RPMI8226 (cell line): ENCODE data around the gene ELFN2.
A peak's percentile ranks its signal among the peaks of the same experiment; 100 is the strongest.
"Not testable (repeated sequence)": the region's sequence is repeated elsewhere in the genome, so short reads cannot be mapped to it uniquely, and the experiment has no call there.

Experiments
- DNase-seq: peaks from one replicate; pipeline ENCODE4 v3.0.0-alpha.2; 2015

Gene ELFN2

GRCh38 chr22:37427135-37427710 lies at the start of gene ELFN2:
TSS of gene ELFN2 (minus strand) at chr22:37427479. CDS start at chr22:37375534, 51,945 bp downstream.
- peak; percentile 52 for DNase-seq

- no peak for DNase-seq
Observed at GRCh38 chr22:37476389-37477329, 49.4 kb upstream of the ELFN2 start.

GRCh38 chr22:37474447-37475090 lies 47.3 kb upstream of the ELFN2 start:
- no peak for DNase-seq

GRCh38 chr22:37473437-37473946 lies 46.2 kb upstream of the ELFN2 start:
- DNase-seq: no peak

- DNase-seq: peak; percentile 38
Observed at GRCh38 chr22:37472418-37473006, 45.2 kb upstream of the ELFN2 start.

GRCh38 chr22:37471727-37472417 lies 44.6 kb upstream of the ELFN2 start:
- DNase-seq: no peak

- DNase-seq: no peak
Observed at GRCh38 chr22:37470087-37470445, 42.8 kb upstream of the ELFN2 start.

GRCh38 chr22:37469416-37470086 lies 42.3 kb upstream of the ELFN2 start:
- no peak for DNase-seq

- DNase-seq: not testable (repeated sequence)
Observed at GRCh38 chr22:37468201-37468695, 41.0 kb upstream of the ELFN2 start.

- no peak for DNase-seq
Observed at GRCh38 chr22:37467391-37467955, 40.2 kb upstream of the ELFN2 start.

GRCh38 chr22:37464181-37464580 lies 36.9 kb upstream of the ELFN2 start:
- DNase-seq: peak; percentile 63

GRCh38 chr22:37462983-37463382 lies 35.7 kb upstream of the ELFN2 start:
- DNase-seq: peak; percentile 51

- no peak for DNase-seq
Observed at GRCh38 chr22:37462436-37462835, 35.2 kb upstream of the ELFN2 start.

GRCh38 chr22:37461961-37462360 lies 34.7 kb upstream of the ELFN2 start:
- DNase-seq: no peak

GRCh38 chr22:37460684-37461083 lies 33.4 kb upstream of the ELFN2 start:
- no peak for DNase-seq

- DNase-seq: no peak
Observed at GRCh38 chr22:37459206-37459605, 31.9 kb upstream of the ELFN2 start.

GRCh38 chr22:37457093-37457893 lies 30.0 kb upstream of the ELFN2 start:
- DNase-seq: peak; percentile 81

GRCh38 chr22:37456346-37456745 lies 29.1 kb upstream of the ELFN2 start:
- no peak for DNase-seq

GRCh38 chr22:37455896-37456295 lies 28.6 kb upstream of the ELFN2 start:
- no peak for DNase-seq
